A673 (cell line): ENCODE data around the gene STAM.

Source experiments
- CTCF ChIP-seq: fragments of 300-800, 200-600 bp; sonication (generic); conservative IDR thresholded peaks from 2 replicates; pipeline ENCODE4 v1.5.1; 2017; ENCODE audit warnings: low read depth, mild to moderate bottlenecking, antibody characterized with exemption, low read length, moderate library complexity, mixed read lengths
- EZH2 ChIP-seq: fragments of 200-600 bp; sonication (generic); IDR thresholded peaks from 2 replicates; pipeline ENCODE4 v1.6.1; 2017; ENCODE audit warnings: borderline replicate concordance, low read depth, mild to moderate bottlenecking, mixed read lengths, antibody characterized with exemption, low read length; ENCODE audit not compliant: poor library complexity, severe bottlenecking

- TF ChIP-seq CTCF (no peak), EZH2 (no peak)
Measured at GRCh38 chr10:17733620-17734019, 89.7 kb downstream of the STAM start.
